Stimulated activated CD8-positive, alpha-beta memory T cell treated with anti-CD3 and anti-CD28 coated beads, Interleukin-15, amount 100 ng/mL, for 4 hours (primary cell): ENCODE measurements around the gene DTNB.
"Not testable (repeated sequence)": the region's sequence is repeated elsewhere in the genome, so short reads cannot be mapped to it uniquely, and the experiment has no call there.

Experiments
- DNase-seq, 2 donors: peaks; one replicate each; pipeline ENCODE4 v3.0.0-alpha.2; 2020; ENCODE audit warnings: low read depth in 2 of 2

DTNB gene

DNA sequence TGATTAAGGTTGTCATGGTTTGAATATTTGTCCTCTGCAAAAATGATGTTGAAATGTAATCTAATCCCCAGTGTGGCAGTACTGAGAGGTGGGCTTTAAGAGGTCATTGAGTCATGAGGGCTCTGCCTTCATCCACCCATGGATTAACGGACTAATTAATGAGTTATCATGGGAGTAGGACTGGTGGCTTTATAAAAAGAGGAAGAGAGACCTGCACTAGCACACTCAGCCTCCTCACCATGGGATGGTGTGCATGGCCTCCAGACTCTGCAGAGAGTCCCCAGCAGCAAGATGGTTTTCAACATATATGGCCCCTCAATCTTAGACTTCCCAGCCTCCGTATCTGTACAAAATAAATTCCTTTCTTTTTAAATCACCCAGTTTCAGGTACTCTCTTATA lies 41.0 kb downstream of the DTNB start:
- DNase-seq, result no peak

GRCh38 chr2:25624635-25625034 lies 48.7 kb downstream of the DTNB start:
- DNase-seq, result no peak

DNA sequence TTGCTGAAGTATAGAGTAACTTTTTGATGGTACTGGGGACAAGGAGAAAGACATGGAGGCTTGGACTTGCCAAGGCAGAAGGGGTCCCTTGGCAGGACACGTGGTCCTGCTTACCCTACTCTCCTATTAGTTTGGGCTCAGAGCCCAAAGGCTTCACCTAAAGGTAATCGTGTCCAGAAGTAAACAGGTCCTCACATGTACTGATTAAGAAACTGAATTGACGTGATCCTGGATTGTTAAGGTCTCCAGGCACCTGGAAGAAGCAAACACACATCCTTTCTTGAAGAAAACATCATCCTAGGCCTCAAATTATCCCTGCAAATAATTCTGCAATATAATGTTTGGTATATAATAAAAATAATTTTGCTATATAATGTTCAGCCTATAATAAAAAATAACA lies 50.0 kb downstream of the DTNB start:
- DNase-seq, result no peak

GRCh38 chr2:25620711-25621110 lies 52.7 kb downstream of the DTNB start:
- DNase-seq, result no peak

- DNase-seq, result no peak
Measured at GRCh38 chr2:25620077-25620476, 53.3 kb downstream of the DTNB start.

GRCh38 chr2:25619185-25619584 lies 54.2 kb downstream of the DTNB start:
- DNase-seq, result no peak

DNA sequence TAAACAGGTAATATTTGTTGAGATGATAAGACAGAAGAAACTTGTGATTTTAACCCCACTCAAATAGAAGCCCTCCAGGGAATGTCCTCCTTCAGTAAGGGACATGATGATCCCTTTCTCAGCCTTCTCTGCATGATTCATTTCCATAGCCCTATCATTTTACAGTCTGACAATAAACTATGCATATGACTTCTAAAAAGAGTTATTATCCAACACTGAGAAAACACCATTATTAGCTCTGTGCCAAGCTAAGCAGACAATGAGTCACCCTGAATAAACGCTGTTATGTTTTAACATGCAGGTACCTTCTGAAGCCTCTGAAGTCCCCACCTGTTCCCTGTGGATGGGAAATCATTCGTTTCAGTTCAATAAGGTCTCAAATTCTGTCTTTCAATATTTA lies 54.7 kb downstream of the DTNB start:
- DNase-seq, result no peak

DNA sequence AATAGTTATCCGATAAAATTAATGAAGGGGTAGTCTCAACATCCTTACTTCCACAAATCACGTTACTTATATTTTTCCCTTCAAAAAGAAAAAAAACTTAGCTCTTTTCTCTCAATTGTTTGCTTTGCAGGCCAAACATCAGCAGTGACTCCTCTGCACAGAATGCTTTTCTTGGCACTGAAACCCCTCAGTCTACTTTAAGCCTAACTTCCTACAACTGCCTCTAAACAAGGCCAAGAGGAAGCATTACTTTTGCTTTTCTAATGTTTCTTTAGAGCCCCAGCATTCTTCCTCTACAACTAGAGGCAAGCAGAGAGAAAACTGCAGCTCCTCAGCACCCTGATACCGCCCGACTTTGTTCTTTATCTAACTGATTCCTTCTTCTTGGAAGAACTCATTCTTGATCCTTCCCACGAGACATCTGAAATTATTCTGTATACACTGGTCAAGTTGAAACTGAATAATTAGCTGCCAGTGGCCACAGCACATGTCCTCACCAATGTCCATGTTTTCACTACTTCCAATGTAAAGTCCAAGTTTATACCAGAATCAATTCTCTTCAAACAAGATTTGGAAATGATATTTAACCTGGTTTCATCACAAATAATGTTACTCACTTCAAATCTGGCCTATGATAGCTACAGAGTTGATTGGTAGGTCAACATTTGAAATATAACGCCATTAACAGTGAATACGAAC lies 55.3 kb downstream of the DTNB start:
- no peak for DNase-seq

GRCh38 chr2:25615920-25616319 lies 57.5 kb downstream of the DTNB start:
- no peak for DNase-seq

DNA sequence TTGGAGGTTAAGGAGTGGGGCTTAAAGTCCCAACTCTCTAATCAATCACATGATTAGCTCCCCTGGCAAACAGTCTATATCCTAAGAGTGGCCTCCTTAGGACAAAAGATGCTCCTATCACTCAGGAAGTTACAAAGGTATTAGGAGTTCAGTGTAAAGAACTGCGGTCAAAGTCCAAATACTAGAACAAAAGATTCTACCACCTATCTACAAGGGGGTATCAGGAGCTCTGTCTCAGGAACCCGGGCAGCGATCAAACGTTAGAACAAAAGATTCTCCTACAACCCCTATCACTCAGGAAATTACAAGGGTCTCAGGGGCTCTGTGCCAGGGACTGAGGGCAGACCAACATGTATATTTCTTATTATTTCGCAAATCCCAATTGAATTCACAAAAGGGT lies 58.0 kb downstream of the DTNB start:
- DNase-seq, result no peak

DNA sequence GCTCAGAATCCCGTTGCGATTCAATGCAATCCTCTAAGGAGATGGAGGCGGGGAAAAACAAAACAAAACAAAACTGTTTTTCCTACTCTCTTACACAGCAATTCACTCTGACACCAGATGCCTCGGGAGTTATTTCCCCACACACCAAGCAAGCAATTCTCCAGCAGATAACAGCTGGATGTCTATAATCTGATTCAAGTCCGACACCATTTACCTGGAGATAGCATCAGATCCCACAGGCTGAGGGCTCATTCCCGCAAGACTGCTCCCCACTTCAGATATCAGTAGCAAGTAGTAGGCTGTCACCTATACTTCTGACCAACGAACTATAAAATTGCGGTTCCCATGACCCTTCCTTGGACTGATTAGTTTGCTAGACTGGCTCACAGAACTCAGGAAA lies 58.7 kb downstream of the DTNB start:
- no peak for DNase-seq

DNA sequence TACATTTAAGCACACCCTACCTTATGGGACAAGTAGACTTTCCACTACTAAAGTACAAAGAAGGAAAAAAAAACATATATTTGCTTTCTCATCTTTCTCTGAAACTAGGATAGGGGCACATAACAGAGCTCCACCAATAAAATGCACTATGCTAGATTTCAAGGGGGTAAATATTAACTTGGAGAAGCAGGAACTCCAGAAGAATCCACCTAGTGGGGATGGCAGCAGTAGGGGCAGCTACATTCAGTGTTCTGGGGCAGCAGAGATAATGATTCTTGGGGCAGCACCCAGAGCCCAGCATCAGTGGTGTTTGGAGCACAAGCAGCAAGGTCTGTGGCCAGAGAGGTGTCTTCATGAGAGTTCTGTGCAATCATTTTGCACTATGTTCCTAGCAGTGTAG lies 64.7 kb downstream of the DTNB start:
- no peak for DNase-seq

- no peak for DNase-seq
Measured at GRCh38 chr2:25606892-25607291, 66.5 kb downstream of the DTNB start.

DNA sequence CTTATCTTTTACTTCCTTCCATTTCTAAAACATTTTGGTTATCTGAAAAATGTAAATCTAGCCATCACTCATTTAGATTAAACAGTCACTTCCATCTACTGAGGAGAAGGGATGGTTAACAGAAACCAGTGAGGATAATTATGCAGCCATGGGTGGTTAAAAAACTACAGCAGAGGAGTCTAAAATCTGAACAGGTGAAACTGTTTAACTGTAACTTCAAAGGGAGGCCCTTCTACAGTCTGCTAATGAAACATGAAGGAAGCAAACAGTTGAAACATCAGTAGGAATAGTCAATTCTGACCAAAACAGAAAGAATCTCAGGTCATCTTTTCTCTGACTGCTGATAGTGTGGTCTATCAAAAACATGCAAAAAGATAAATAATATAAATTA lies 71.0 kb downstream of the DTNB start:
- no peak for DNase-seq

- not testable (repeated sequence) for DNase-seq
Measured at GRCh38 chr2:25601711-25602332, 71.6 kb downstream of the DTNB start.

DNA sequence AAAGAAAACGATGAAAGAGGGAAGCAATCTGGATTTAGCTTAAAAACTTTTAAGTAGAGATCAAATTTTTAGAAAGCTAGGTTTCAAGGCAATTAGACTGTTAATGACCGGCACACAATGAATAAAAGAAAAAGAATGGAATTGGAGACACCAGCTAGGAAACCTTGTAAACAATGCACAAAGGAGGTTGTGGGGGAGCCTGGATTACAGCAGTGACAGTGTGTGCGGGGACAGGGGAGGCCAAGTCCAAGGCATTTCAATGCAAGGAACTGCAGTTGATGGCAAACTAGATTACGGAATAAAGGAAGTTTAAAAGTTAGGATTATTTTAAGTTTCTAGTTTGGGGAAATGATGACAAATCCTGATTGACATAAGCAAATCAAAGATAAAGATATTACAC lies 74.5 kb downstream of the DTNB start:
- DNase-seq, result no peak

DNA sequence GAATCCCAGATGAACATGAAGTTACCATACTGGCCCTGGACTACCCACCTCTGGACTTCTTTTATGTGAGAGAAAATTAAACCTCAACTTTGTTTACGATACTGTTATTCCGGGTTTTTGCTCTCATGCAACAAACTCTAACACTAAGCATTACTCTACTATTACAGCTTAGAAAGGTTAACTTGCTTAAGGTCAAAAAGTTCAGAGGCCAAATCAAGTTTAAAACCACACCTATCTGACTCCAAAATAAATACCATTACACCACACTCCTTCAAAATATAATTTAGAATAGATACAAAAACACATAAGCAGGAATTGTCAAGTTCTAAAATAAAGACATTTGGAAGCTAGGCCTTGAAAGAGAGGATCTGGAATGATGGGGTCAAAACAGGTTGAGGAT lies 75.0 kb downstream of the DTNB start:
- DNase-seq, result no peak

DNA sequence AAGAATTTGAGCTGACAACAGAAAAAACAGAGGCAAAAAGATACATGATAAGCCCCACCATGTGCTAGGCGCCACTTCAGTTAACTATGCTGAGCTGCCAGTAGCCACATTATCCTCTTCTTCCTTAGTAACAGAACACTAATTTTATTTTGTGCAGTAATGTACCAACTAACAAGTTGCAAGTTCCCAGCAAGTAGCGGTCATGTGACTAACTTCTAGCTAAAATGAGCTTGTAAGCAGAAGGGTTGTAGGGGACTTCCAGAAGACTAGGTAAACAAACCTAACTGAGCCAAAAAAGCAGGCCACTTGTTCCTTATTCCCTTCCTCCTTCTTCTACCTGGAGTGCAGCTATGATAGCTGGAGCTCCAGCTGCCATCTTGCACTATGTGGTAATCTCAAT lies 75.5 kb downstream of the DTNB start:
- no peak for DNase-seq

- DNase-seq, result no peak
Measured at GRCh38 chr2:25596516-25597244, 76.7 kb downstream of the DTNB start.

DNA sequence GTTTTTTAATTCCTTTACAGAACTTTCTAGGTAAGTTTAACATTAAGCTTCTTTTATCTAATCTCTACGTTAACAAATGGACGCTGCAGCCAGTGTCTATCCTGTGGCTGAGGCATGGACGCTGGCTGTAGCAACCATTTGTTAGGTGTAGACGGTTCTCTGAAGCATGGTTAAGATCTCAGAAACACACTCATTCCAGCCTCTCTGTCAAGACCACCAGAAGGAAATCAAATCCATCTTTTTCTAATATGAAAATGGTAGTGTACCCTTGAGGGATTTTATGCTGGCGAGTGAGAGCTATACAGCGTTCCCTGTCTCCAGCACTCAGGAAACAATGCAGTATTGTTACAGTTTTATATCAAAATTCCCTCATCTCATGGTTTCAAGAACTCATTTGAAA lies 78.0 kb downstream of the DTNB start:
- no peak for DNase-seq

DNA sequence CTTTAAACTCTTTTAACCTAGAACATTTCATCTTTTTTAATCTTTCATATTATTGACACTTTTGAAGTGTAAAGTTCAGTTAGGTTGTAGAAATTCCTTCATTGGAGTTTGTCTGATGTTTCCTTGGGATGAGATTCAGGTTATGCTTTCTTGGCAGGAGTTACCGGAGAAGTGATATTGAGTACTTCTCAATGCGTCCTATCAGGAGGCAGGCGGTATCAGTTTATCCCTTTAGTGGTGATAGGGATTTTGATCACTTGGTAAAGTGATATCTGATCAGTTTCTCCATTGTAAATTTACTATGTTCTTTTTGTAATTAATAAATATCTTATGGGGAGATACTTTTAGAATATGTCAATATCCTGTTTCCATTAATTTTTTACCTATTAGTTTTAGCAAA lies 78.4 kb downstream of the DTNB start:
- DNase-seq, result no peak

GRCh38 chr2:25592766-25593292 lies 80.5 kb downstream of the DTNB start:
- DNase-seq, result no peak

DNA sequence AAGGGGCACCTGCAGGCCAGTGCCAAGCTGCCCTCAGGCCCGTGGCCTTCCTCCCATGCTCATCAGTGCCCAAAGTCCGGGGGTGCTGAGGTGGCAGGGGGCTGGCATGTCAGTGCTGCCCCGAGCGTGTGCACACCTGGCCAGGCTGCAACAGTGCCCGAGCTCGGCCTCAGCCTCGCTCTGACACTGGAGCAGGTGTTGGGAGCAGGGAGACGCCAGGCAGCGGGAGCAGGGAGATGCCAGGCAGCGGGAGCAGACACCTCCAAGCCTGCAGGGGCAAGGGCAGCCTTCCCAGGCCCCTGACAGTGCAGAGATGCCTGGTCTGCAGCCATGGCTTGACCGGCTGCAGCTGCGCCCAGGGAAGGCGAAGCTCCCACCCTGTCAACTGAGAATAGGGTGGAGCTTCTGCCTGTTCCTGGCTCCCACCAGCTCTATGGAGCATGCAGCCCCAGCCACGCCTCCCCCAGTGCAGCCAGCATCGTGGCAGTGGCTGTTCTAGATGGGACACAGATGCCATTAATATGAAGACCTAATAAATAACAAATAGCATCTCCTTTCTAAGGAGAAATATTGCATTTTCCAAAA lies 82.4 kb downstream of the DTNB start:
- no peak for DNase-seq
